GM12872 (cell line): ENCODE data around the gene AP4M1.

Source experiments
- TF ChIP-seq, protein P1 (sequence below): IDR thresholded peaks from 3 replicates; pipeline ENCODE4 v1.5.1; 2011; ENCODE audit warnings: low read depth, mild to moderate bottlenecking, low read length, moderate library complexity; ENCODE audit not compliant: insufficient read depth

Gene AP4M1

DNA sequence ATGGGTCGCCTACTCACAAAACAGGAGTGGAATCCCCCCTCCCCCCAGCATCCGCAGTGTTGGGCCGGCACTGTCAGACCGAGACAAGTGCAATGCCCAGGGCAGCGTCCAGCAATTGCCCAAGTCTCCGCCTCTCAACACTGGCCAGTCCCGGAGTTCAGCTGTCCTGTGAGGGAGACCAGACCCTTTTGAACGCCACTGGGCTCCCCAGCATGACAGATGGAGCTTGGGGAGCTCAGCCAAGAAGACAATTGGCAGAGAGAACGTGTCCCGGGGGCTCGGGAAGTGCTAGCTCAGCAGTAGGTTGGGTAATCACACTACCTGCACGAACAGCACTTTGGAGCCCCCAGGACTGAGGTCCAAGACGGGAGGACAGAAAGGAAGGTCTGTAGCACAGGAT is 7.9 kb upstream of the AP4M1 start:
- TF ChIP-seq, protein P1, sequence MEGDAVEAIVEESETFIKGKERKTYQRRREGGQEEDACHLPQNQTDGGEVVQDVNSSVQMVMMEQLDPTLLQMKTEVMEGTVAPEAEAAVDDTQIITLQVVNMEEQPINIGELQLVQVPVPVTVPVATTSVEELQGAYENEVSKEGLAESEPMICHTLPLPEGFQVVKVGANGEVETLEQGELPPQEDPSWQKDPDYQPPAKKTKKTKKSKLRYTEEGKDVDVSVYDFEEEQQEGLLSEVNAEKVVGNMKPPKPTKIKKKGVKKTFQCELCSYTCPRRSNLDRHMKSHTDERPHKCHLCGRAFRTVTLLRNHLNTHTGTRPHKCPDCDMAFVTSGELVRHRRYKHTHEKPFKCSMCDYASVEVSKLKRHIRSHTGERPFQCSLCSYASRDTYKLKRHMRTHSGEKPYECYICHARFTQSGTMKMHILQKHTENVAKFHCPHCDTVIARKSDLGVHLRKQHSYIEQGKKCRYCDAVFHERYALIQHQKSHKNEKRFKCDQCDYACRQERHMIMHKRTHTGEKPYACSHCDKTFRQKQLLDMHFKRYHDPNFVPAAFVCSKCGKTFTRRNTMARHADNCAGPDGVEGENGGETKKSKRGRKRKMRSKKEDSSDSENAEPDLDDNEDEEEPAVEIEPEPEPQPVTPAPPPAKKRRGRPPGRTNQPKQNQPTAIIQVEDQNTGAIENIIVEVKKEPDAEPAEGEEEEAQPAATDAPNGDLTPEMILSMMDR, result no peak

DNA sequence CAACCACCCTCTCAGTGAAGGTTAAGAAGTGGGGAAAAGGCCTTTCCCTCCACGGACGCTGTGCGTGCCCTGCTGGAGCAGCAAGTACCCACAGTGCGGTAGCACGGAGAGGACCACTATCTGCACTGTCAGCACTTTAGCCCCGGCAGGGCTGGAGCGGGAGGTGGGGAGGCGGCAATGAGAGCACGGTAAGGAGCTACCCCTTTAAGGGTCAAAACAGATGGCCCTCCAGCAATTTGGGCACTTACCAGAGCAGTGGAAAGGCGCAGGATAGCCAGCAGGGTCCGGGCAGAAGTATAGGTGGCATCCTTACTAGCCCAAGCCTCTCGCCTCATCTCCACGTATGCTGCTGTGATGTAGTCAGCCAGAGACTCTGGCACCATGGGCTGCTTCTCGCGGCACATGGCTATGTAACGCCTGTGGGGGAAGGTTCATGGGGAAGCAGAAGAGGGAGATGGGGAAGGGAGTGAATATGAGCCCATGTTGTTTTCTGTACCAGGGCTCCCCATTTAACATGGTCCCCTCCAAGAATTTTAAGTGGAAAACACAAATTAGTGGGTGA is 7.4 kb upstream of the AP4M1 start:
- TF ChIP-seq, protein P1, result no peak

DNA sequence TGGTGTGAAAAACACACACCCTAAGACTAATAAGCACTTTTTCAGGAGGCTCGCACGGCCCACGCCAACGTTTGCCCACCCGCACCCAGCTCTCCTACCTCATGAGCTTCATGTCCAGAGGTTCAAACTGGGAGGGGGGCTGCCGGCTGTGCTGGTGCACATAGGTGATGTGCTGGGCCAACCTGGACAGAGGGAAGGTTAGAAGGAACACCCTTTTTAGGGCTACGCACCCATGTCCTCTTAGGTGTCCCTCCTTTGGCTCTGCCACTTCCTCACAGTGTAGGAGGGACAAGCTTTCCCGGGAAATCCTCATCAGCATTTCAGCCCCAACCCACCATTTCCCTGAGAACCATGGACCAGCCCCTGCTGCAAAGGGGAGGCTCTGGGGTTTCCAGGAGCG is 6.2 kb upstream of the AP4M1 start:
- TF ChIP-seq, protein P1, result no peak

DNA sequence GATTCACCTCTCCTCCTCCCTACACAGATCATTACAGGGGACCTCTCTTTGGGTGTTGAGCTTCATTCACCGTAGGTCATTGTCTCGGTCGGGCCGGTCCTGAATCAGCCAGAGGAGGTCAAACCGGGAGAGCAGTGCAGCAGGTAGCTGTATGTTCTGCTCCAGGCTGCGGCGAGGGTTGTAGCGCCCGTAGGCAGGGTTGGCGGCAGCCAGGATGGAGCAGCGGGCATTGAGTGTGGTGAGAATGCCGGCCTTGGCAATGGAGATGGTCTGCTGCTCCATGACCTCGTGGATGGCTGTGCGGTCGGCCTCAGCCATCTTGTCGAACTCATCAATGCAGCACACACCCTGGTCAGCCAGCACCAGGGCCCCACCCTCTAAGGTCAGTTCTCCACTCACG is 5.7 kb upstream of the AP4M1 start:
- TF ChIP-seq, protein P1, result no peak

DNA sequence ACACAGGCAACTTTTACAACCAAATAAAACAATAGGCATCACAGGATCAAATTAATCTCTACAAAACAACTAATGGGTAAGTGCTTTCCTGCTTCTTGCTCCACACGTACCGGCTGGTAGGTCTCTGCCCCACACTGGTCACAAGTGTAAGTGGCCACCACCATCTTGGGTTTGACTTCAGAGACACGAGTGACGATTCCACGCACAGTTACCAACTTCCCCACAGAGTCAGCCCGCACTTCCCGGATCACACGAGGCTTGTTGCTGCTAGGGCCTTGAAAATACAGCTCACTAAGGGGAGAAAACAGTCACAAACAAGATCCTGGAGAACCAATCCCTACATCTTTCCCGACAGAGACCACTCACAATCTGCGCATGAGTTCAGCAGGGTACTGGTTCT is 2.5 kb upstream of the AP4M1 start:
- TF ChIP-seq, protein P1, result no peak

DNA sequence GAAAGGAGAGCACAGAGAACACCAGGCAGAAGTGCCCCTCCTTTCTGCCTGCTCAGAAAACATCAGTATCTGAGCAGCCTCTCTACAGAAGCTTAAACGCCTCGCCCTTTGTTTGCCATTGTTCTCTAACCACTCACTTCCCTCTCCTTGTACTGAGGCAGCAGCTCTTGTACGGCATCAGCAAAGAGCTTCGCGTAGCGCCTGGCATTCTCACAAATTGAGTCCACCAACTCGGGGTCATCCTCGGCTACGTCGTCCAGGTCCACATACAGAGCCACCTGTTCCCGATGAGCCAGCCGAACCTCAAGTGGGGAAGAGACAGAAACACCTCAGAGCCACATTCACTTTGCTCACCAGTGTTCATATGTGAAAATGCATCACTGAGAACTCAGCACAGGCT is 2.0 kb upstream of the AP4M1 start:
- TF ChIP-seq, protein P1, result no peak

DNA sequence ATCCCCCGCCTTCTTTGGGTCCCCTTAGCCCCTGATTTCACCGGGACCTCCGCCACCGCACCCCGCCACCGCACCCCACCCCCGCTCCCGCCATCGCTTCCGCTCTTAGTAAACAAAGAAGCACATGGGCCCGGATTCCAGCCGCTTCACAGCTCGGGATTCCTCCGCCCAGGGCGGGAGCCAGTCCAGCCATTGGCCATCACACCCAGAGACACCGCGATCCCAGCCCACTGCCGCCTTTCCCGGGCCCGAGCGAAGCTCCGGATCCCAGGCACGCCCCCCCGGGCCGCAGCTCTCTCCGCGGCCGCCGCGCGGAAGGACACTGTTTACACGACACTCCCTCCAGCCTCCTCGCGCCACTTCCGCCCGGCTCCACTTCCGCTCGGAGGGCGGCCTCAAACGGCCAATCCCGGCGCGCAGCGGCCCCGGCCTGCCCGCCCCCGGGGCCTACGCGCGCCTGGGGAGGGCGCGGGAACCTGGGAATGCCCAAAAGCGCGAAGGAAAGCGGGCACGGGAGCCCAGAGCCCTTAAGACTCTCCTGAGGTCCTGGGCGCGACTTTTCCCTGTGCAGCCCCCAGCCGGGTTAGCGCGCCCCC is 925 bp upstream of the AP4M1 start:
- TF ChIP-seq, protein P1, result no peak
